HEK293T (cell line): Measurements from ENCODE around the gene BCHE.

ENCODE experiments used
- BHLHE40 ChIP-seq: fragments of 450-650 bp; IDR thresholded peaks from 2 replicates; pipeline ENCODE4 v1.6.1; 2016; ENCODE audit warnings: mild to moderate bottlenecking, moderate library complexity, borderline replicate concordance
- ELF4 ChIP-seq: fragments of 450-650 bp; IDR thresholded peaks from 2 replicates; pipeline ENCODE4 v1.6.1; 2017; ENCODE audit warnings: antibody characterized with exemption
- FOXM1 ChIP-seq: fragments of 450-650 bp; IDR thresholded peaks from 2 replicates; pipeline ENCODE4 v1.6.1; 2017; ENCODE audit warnings: mild to moderate bottlenecking, borderline replicate concordance
- HDGF ChIP-seq: fragments of 450-650 bp; IDR thresholded peaks from 2 replicates; pipeline ENCODE4 v1.6.1; 2017; ENCODE audit warnings: antibody characterized with exemption, borderline replicate concordance
- LEF1 ChIP-seq: fragments of 450-650 bp; IDR thresholded peaks from 2 replicates; pipeline ENCODE4 v1.6.1; 2017; ENCODE audit warnings: mild to moderate bottlenecking, borderline replicate concordance
- TARDBP ChIP-seq: fragments of 450-650 bp; IDR thresholded peaks from 2 replicates; pipeline ENCODE4 v1.6.1; 2016
- ZNF384 ChIP-seq: fragments of 450-650 bp; IDR thresholded peaks from 2 replicates; pipeline ENCODE4 v1.6.1; 2016
- TF ChIP-seq, protein P1 (sequence below): fragments of 450-650 bp; IDR thresholded peaks from 2 replicates; pipeline ENCODE4 v1.6.1; 2016

GRCh38 chr3:165725296-165725695, 111.9 kb downstream of the BCHE start:
- TF ChIP-seq LEF1 = no peak
- no peak for TF ChIP-seq BHLHE40
- TF ChIP-seq TARDBP = no peak
- TF ChIP-seq HDGF = no peak
- no peak for TF ChIP-seq ZNF384
- TF ChIP-seq ELF4 = no peak
- TF ChIP-seq FOXM1 = no peak
- TF ChIP-seq, protein P1, sequence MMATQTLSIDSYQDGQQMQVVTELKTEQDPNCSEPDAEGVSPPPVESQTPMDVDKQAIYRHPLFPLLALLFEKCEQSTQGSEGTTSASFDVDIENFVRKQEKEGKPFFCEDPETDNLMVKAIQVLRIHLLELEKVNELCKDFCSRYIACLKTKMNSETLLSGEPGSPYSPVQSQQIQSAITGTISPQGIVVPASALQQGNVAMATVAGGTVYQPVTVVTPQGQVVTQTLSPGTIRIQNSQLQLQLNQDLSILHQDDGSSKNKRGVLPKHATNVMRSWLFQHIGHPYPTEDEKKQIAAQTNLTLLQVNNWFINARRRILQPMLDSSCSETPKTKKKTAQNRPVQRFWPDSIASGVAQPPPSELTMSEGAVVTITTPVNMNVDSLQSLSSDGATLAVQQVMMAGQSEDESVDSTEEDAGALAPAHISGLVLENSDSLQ = no peak
